ENCODE measurements around the gene DCTN3.
A peak's percentile ranks its signal among the peaks of the same experiment; 100 is the strongest.

The DCTN3 gene

DNA sequence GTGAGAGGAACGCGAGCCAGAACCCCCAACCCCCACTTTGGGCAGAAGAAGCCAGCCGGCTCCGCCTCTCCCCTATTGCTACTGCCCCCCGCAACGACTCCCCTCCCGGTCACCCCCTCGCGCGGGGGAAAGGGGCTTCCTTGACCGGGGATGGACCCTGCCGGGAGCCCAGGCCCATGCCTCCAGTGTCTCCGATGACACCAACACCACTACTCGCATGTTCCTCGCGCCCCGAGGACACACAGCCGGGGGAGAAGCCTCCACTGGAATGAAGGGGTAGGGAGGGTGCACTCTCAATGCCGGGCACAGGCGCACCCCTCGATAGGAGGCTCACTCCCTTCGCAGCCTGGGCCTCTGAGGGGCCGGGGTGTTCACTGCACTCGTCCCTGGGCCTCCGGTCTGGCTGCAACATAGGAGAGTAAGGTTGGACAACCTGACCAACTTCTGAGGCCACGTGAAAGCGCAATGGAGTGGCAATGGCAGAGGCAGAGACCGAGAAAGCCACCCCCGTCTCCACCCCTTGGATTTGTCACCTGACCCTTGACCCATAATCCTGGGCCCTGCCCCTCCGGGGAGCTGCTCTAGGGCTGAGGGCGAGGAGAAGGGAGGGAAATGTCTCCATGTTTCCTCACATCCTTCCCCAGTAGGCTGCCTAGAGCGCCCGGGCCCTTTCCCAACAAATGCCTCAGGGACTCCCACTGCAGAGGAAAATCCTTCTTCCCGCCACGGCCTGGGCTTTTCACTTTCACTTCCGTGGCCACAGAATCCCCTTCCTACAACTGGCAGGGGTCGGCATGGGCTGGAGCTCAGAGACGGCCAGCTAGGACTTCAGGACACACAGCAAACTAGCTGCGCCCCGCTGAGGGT is 29.7 kb downstream of the DCTN3 start:
- DNase-seq: no peak

DNA sequence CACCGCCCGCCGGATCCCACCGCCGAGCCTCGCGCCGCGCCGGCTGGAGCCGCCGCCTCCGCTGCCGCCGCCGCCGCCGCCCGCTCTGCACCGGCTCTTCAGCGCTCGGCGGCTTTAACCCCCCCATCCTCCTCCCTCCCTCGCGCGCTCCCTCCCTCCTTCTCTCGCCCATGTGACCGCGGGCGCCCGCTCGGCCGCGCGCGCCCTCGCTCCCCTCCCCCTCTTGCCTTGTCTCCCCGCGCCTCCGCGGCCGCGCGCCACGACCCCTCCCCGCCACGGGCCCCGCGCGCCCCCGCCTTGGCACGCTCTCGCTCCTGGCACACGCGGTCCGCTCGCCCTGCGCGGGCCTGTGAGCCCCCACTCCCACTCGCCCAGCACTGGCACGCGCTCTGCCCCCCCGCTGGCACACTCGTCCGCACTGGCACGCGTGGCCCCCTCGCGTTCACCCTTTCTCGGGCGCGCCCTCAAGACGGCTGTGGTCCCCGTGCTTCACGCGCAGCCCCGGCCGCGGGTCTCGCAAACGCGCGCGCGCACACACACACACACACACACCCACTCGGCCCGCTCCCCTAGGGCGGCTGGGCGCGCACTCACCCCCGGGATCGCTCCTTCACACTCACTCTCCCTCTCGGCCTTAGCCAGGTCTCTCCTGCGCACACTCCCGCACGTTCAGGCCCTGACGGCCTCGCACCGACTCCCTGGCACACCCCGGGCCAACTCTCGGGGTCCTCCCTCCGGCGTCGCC is 30.5 kb downstream of the DCTN3 start, which contains the start of gene CNTFR:
CNTFR (minus strand) TSS at position 89 of the 745 bp plus-strand sequence. CDS start 20,743 bp downstream, outside the sequence.
- DNase-seq: no peak

DNA sequence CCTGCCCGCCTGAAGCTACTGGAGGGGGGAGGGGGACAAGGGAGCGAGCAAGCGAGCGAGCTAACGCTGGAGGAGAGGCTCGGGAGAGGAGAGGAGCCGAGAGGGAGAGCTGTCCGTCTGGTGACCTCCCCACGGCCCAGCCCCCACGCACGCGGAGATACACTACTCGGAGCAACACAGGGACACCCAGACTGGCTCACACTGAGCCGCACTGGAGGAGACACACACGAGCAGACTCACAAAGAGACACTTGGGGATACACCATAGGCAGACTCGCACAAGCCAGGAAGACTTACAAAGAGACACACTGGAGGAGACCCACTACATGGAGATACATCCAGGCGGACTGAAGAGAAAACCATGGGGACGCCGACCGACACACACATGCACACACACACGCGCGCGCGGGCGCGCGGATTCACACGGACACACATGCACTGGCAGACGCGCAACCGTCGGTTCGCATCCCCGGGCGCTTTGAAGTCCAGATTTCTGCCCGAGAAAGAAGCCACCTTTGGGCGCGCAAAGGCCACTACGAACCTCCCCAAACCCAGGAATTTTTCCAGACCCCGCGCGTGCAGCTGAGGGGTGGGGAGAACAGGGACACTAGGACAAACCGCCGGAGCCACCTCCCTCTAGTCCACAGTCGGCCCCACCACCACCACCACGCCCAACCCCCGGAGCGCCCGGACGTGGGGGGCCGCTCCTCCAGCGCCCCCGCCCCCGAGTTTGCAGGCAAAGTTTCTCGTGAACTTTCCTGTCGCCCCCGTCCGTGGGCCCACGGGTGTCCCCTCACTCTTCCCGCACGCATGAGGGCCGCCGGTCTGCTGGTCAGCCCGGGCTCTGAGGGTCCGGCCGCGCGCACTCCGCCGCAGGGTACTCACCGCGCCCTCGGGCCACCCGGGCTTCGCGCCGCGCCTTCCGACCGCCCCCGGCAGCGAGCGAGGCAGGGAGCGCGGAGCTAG is 31.3 kb downstream of the DCTN3 start:
- DNase-seq: no peak

DNA sequence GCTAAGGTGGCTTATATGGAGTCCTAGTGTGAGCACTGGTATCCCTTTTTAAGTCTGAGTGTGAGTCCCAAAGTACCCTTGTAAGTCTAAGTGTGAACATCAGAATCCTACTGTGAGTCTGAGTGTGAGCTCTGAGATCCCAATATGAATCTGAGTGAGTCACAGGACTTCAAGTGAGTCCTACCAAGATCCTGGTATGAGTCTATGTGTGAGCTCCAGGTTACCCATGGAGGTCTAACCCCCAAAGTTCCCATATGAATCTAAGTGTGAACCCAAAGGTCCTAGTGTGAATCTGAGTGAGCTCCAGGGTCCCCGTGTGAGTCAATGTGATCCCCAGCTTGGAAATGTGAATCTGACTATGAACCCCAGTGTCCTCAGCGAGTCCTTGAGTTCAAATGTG is 33.0 kb downstream of the DCTN3 start:
- no peak for DNase-seq

DNA sequence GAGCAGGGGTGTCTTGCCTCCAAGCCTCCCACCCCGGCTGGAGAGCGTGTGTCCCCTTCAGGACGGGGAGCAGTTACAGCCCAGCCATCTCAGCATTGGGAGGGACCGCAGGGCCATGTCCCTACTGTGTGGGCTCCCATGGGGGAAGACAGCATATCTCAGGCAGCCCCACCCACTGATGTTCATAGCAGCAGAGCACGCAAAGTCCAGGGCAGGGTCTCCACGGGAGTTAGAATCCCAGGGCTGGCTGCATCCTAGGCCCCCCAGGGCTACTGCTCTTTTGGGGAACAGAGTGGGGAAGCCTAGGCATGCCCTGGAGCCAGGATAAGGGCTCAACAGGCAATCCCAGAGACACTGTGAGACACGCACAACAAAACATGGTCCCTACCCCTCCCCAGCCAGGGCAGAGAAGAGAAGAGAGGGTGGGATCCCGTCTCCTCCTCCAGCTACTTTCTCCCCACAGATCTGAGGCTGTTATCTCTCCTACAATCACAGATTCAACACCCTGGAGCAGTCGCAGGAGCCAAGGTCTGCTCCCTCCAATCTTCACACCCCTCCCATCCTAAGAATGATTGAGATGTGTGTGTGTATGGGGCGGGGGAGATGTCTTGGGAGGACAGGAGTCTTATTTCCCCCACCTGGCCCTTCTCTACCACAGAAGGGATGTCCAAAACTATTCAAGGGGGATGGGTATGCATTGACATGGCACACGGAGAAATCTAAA is 34.2 kb downstream of the DCTN3 start:
- no peak for DNase-seq

DNA sequence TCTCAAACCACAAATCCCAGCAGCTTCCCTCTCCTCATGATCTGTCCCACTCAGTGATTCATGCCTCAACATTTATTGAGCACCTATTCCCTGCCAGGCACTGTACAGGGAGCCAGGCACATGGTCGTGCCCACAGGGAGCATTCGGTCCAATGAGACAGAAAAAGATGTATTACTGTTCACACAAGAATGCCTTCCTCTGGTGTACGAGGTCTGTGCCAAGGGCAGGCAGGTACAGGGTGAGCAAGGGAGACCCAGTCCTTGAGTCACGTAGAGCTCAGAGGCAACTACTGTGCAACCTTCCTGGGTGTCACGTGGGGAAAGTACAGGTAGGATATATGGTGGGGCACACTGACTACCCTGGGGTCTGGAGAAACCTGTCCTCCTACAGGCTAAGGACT is 35.3 kb downstream of the DCTN3 start:
- DNase-seq: no peak

DNA sequence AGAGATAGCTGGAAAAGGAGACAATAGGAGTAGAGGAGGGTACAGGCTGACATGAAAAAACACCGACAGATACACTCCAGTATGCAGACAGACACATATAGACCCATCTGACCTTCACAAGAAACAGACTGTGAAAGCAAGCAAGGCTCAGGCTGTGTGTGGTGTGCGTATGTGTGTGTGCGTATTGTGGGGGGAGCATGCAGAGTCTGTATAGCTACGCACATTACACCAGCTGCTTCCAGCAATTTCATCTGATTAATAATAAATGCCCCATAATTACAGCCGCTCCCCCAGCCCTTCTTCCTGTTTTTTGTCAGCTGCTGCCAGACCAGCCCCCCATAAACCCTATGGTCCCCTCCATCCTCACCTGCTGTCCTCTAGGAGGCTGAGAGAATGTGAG is 37.5 kb downstream of the DCTN3 start:
- DNase-seq: no peak

DNA sequence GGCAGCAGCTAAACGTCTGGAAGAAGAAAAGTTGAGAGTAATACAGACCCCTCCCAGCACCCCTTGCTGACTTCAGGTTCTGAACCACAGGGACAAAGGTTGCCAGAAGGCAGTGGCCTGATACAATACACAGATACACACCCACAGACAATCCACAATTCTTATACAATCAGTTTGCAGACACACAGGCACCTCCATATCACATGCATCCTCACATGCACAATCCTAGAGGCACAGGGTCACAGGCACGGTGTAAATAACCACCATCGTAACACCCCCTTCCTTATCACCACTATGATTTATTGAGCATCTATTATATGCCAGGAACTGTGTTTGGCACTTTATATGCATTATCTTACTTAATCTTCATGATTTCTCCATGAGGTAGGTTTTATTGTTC is 39.0 kb downstream of the DCTN3 start:
- DNase-seq: no peak

DNA sequence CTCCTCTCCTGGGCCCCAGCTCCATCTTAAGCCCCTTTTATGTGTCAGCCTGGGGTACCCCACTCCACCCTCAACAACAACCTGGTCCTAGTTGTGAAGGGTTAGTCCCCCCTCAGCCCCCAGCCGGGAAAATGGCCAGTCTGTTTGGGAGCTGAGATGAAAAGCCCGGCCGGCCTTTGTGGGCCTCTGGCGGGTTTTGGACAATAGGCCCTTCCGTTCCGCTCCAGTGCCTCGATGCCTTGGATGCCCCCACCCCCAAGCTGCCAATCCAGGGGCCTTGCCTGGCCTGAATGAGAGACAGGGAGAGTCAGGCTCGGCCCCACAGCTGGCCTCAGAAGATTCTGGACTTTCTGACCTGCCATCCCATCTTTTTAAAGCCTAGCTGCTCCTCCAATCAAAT is 39.9 kb downstream of the DCTN3 start:
- DNase-seq: no peak

DNA sequence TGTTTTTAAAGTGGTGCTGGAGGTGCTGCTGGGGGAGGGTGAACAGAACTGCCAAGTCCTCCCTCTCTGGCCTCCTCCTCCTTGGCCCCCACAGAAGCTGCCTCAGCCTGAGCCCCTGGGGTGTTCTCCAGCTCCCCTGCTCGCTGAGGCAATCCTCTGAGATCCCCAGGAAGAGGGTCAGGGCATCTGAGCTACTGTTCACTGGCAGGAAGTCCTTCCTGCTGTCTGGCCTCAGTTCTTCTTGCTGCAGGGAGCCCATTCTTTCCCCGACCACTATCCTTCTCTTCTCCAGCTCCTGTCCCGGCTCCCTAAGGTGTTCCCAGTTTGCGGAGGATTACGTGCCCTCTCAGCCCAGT is 40.5 kb downstream of the DCTN3 start:
- DNase-seq: no peak

DNA sequence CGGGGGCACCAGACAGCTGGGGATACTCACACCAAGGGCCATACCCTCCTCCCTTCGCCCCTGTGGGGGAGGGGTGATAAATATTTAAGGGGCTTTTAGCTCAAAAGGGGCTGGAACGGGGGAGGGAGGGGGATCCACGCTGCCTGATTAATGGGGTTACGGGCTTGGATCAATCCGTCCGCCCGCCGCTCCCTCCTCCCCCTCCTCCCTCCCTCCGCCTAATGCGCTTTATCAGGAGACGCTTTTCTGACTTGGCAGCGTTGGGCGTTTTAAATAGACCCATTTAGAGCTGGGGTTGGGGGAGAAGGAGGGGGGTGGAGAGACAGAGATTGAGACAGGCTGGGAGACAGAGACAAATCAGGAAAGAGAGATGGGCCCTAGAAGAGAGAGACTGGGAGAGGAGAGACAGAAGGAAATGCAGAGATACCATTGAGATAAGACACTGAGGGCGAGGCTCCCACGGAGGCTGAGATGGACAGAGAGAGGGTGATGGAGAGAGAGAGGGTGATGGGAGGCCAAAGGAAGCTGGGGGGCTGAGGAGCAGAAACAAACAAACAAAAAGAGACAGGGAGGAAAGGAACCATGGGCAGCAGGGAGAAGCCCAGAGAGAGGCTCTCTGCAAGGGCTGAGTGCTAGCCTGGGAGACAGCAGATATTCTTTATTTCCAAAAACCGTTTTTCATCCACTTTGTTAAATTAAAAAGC is 41.0 kb downstream of the DCTN3 start:
- DNase-seq: no peak

DNA sequence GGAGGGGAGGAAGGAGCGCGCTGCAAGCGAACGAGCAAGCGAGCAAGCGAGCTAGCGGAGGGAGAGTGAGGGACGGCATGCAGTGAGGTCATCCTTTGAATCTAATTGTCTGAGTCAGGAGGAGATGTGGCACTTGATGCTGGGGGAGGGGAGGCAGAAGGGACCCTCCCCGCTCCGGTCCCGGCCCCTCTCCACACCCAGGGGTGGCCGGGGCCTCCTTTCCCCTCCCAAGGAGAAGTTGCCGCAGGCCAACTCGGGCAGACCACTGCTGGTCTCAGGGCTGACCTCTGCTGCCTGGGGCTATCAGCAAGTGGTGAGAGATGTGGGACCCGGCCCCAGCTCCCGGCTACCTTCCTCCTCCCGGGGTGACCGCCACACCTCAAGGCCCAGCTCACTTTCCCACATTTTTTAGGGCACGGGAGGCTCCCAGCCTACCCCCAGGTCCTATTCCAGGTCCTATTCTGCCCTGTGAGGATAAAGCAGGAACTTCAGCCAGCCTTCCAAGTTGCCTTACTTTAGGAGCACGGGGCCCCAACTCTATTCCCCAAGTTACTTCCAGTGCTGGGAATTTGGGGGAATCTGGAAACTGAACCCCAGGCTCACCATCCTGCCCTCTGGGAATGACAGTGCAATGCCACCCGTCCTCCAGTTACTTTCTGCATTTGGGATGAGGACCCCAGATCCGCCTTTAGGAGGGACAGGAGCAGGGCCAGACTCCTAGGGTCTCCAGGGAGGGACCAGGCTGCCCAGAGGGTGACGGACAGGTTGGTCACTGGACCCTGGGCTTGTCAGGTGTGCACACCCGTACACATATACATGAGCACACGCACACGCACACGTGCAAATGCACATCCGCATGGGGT is 41.8 kb downstream of the DCTN3 start:
- peak; percentile 70 for DNase-seq

DNA sequence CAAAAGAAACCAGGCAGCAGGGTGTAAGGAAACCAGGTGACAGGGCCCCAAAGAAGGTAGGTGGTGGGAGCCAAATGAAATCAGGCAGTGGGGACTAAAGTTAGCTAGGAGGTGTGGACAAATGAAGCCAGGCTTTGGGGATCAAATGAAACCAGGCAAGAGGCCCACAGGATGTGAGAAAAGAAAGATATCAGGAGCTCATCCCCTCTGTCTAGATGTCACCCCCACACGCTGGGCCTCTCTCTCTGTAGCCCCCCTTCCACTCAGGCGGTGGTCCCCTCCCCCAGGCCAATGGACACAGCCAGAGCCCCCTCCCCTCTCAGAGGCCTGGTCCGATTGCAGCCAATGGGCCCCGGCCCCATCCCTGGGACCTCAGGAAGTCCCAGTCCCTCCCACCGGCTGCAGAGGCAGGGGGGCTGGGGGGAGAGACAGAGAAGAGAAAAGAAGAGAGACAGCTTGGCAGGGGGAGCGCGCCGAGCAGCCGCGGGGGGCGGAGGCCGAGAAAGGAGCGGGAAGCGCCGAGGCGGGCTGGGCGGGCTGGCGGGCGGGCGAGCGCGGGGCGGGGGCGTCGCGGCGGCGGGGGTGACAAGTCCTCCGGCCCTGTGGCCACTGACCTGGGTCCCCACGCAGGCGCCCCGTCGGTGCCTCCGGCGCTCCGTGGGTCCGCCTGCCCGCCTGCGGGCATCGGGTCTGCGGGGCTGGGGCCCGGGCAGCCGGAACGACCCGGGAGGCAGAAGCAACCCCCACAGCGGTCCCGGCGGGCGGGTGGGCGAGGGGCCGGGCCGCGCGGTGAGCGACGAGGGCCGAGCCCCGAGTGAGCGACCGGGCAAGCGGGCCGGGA is 42.7 kb downstream of the DCTN3 start:
- DNase-seq: no peak

DNA sequence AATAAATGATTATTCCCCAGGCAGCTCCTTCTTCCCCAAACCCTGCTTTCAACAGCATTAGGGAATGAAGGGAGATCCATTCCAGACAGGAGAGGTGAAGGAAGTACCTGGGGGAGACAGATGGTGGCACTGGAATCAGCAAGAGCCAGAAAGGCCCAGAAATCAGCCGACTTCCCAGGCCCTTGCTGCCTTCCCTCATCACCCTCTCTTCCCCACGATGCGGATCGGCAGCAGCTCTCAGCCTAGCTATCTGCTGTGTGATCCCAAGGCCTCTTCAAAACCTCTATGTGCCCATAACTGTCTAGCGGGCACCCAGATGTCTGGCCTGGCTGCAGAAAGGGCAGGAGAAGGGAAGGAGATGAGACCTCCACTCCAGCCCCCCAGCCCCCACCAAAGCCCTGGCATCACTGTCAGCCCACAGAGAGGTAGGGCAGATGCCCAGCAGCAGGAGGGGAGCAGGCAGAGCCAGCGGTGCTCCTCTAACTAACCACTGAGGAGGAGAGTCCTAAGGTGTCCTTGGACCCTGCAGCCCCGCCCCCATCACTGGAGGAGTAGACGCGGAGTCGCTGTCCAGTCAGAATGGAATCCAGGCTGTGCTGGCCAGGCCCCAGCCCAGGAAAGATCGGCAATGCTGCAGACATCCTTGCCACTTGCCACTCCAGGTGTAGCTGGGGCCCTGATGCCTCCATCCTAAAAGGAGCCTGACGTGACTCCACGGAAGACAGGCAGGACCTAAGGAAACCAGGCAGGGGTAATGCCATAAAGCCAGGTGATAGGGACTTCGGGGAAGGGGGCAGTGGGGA is 43.5 kb downstream of the DCTN3 start:
- DNase-seq: no peak

DNA sequence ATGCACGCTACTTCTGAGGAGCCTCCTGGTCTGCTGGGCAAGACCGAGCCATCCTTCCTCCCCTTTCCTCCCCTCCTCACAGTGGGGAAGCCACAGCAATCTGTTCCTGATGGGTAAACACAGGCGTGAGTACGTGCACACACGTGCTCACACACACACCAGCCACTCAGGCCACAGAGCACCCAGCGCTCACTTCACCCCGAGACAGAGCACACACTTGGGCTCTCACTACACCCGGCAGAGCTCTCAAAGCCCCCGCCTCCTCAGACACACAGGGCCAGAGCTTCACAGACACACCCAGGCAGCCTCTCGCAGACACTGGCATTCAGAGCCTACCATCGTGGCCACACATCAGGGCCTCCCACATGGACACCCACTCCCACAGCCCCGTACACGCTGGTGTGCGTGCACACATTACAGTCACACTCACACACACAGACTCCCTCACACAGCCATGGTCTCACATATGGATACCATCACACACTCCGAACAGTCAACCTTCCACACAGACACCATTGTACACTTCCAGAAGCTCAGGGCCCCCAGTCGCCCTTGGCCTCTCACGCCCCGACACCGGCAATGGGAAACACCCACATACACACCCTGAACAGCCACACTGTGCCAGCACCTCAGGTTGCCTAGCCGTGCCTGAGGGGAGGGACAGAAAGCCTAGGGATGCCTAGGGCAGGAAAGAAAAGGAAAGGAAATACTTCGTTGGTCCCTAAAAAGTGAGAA is 44.3 kb downstream of the DCTN3 start:
- DNase-seq: no peak

DNA sequence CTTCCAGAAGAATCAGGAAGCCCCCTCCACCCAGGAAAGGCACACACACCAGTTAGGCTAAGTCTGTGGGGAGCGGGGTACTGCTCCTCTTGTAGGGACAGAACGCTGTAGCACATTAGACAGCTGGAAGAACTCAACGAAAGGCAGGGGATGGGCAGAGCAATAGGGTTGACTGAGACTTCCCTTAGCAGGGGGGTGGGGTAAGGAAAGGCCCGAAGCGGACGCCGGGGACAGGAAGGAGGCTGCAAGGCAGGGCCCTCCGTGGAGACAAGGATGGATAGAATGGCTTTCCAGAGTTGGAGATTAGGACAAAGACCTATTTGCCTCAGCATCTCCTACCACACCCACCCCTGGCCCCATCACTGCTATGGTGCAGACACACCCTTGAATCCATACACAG is 45.1 kb downstream of the DCTN3 start:
- no peak for DNase-seq

DNA sequence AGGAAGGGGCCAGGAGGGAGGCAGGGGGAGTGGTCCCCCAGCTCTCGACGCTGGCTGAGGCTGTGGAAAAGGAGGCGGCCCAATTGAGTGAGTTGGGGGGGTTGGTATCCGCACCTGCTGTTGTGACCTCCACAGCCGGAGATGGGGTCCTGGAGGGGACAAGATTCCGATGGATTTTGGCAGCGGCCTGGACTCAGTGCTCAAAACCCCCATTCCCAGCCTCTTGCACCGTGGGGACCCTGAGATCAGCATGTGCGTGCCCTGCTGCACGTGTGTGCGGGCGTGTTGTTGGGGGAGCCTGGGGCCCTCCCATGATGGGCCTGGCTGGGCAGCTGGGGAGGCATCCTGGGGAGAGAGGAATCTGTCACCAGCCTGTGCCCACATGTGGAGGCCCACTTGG is 45.7 kb downstream of the DCTN3 start:
- DNase-seq: no peak

Data from fibroblast of skin of abdomen (primary cell).